ENCODE data around the gene CCDC102B. TPM values are rescaled to one million over a fixed set of nuclear protein-coding genes. Genes with fewer than 3 reads are reported as not detected.

Gene CCDC102B
- polyA plus RNA-seq, 1 donor from 2014 or later: 8.7 TPM

GRCh38 chr18:68997845-68998244 is 200.0 kb downstream of the CCDC102B start:
- no peaks in the 10 kb centered on the region for H3F3A ChIP-seq (ENCODE audit: insufficient read depth, low read length, poor library complexity, severe bottlenecking)
- TF ChIP-seq POLR2AphosphoS5 (IDR thresholded peaks at IDR 0.05) (no peak), EZH2 (IDR thresholded peaks at IDR 0.05; ENCODE audit: borderline replicate concordance, insufficient read depth, low read length, poor library complexity, severe bottlenecking) (no peak), MXI1 (conservative IDR thresholded peaks at IDR 0.05; ENCODE audit: poor library complexity, severe bottlenecking) (no peak), SMC3 (conservative IDR thresholded peaks at IDR 0.05; ENCODE audit: poor library complexity) (no peak), EP300 (conservative IDR thresholded peaks at IDR 0.05; ENCODE audit: poor library complexity, severe bottlenecking) (no peak), RAD21 (conservative IDR thresholded peaks at IDR 0.05) (no peak), TAF1 (IDR thresholded peaks at IDR 0.05; ENCODE audit: low read depth) (no peak)
- TF ChIP-seq, protein P1, sequence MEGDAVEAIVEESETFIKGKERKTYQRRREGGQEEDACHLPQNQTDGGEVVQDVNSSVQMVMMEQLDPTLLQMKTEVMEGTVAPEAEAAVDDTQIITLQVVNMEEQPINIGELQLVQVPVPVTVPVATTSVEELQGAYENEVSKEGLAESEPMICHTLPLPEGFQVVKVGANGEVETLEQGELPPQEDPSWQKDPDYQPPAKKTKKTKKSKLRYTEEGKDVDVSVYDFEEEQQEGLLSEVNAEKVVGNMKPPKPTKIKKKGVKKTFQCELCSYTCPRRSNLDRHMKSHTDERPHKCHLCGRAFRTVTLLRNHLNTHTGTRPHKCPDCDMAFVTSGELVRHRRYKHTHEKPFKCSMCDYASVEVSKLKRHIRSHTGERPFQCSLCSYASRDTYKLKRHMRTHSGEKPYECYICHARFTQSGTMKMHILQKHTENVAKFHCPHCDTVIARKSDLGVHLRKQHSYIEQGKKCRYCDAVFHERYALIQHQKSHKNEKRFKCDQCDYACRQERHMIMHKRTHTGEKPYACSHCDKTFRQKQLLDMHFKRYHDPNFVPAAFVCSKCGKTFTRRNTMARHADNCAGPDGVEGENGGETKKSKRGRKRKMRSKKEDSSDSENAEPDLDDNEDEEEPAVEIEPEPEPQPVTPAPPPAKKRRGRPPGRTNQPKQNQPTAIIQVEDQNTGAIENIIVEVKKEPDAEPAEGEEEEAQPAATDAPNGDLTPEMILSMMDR (IDR thresholded peaks at IDR 0.05; ENCODE audit: poor library complexity, severe bottlenecking): no peak
- TF ChIP-seq, protein P2, sequence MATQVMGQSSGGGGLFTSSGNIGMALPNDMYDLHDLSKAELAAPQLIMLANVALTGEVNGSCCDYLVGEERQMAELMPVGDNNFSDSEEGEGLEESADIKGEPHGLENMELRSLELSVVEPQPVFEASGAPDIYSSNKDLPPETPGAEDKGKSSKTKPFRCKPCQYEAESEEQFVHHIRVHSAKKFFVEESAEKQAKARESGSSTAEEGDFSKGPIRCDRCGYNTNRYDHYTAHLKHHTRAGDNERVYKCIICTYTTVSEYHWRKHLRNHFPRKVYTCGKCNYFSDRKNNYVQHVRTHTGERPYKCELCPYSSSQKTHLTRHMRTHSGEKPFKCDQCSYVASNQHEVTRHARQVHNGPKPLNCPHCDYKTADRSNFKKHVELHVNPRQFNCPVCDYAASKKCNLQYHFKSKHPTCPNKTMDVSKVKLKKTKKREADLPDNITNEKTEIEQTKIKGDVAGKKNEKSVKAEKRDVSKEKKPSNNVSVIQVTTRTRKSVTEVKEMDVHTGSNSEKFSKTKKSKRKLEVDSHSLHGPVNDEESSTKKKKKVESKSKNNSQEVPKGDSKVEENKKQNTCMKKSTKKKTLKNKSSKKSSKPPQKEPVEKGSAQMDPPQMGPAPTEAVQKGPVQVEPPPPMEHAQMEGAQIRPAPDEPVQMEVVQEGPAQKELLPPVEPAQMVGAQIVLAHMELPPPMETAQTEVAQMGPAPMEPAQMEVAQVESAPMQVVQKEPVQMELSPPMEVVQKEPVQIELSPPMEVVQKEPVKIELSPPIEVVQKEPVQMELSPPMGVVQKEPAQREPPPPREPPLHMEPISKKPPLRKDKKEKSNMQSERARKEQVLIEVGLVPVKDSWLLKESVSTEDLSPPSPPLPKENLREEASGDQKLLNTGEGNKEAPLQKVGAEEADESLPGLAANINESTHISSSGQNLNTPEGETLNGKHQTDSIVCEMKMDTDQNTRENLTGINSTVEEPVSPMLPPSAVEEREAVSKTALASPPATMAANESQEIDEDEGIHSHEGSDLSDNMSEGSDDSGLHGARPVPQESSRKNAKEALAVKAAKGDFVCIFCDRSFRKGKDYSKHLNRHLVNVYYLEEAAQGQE (IDR thresholded peaks at IDR 0.05; ENCODE audit: borderline replicate concordance): no peak
- H4K20me1 ChIP-seq (ENCODE audit: insufficient read depth): no peaks in the 10 kb centered on the region

DNA sequence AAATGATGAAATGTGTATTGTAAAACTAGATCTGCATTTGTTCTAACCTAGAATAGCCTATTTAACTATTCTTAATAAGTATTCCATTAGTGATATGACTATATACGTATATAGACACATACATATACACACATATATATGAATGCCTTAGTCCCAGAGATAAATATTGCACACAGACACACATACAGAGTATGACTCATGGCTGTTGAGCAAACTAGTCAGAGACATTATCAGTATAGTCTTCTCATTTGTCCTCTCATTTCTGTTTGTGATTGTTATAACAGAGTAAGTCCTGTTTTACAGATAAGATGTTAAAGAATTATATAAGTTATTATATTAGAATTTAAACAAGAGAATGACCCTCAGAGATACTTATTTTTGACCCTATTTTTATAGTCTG is 202.5 kb downstream of the CCDC102B start:
- no peaks in the 10 kb centered on the region for H3K9me2 ChIP-seq (ENCODE audit: insufficient read depth, low read length)

More at GRCh38 chr18:68997845-68998244, 200.0 kb downstream of the CCDC102B start:
- Histone ChIP-seq H3K9me3 (ENCODE audit: low read length) (no peaks in the 10 kb centered on the region), H3K4me3 (ENCODE audit: low read length) (no peak overlapping the region), H2AFZ (ENCODE audit: low read depth, low read length) (no peak overlapping the region), H3K79me2 (replicated peaks; ENCODE audit: insufficient read depth, low read length) (no peaks in the 10 kb centered on the region), H3K27ac (ENCODE audit: low read length) (no peak overlapping the region), H3K36me3 (ENCODE audit: insufficient read depth, low read length) (no peaks in the 10 kb centered on the region), H3K27me3 (ENCODE audit: insufficient read depth, low read depth, low read length) (no peaks in the 10 kb centered on the region), H3K4me2 (ENCODE audit: low read length) (no peak overlapping the region), H3K9me2 (ENCODE audit: insufficient read depth, low read length) (no peaks in the 10 kb centered on the region), H3K9ac (ENCODE audit: low read length) (no peak overlapping the region)

More for the DNA sequence above, 202.5 kb downstream of the CCDC102B start:
- Histone ChIP-seq H3K79me2 (replicated peaks; ENCODE audit: insufficient read depth, low read length) (no peaks in the 10 kb centered on the region), H3K4me2 (ENCODE audit: low read length) (no peak overlapping the region), H3K4me3 (ENCODE audit: low read length) (no peak overlapping the region), H3F3A (ENCODE audit: insufficient read depth, low read length, poor library complexity, severe bottlenecking) (no peaks in the 10 kb centered on the region), H4K20me1 (ENCODE audit: insufficient read depth) (no peaks in the 10 kb centered on the region), H3K36me3 (ENCODE audit: insufficient read depth, low read length) (no peaks in the 10 kb centered on the region), H2AFZ (ENCODE audit: low read depth, low read length) (no peak overlapping the region), H3K9ac (ENCODE audit: low read length) (no peak overlapping the region), H3K27me3 (ENCODE audit: insufficient read depth, low read depth, low read length) (no peaks in the 10 kb centered on the region), H3K9me3 (ENCODE audit: low read length) (no peaks in the 10 kb centered on the region), H3K27ac (ENCODE audit: low read length) (no peak overlapping the region)
- TF ChIP-seq SMC3 (conservative IDR thresholded peaks at IDR 0.05; ENCODE audit: poor library complexity) (no peak), MXI1 (conservative IDR thresholded peaks at IDR 0.05; ENCODE audit: poor library complexity, severe bottlenecking) (no peak), RAD21 (conservative IDR thresholded peaks at IDR 0.05) (no peak)

Data from neural cell (in vitro differentiated cells).